Smooth muscle cell of the brain vasculature (primary cell): ENCODE data around the gene RHBDL1.

Experiments
- DNase-seq: peaks from one replicate; pipeline ENCODE4 v3.0.0-alpha.2; 2012; ENCODE audit warnings: low read depth, low spot score

RHBDL1 gene

DNA sequence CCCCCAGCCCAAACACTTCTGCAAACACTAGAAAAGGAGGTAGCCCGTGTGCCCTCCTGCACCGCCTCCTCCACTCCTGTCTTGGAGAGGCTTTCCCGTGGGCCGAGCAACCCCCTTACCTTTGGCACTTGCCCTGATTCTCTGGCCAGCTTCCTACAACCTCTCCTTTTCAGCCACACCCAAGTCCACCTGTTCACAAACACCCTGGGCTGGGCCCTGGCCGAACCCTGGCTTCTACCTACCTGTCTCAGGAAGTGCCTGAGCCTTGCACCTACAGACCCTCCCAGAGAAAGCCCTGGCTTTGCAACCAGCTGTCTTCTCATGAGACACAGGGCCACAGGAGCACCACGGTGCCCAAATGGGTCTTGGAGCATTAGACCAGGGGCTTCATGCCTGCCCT is 43.5 kb downstream of the RHBDL1 start:
- no peak for DNase-seq

DNA sequence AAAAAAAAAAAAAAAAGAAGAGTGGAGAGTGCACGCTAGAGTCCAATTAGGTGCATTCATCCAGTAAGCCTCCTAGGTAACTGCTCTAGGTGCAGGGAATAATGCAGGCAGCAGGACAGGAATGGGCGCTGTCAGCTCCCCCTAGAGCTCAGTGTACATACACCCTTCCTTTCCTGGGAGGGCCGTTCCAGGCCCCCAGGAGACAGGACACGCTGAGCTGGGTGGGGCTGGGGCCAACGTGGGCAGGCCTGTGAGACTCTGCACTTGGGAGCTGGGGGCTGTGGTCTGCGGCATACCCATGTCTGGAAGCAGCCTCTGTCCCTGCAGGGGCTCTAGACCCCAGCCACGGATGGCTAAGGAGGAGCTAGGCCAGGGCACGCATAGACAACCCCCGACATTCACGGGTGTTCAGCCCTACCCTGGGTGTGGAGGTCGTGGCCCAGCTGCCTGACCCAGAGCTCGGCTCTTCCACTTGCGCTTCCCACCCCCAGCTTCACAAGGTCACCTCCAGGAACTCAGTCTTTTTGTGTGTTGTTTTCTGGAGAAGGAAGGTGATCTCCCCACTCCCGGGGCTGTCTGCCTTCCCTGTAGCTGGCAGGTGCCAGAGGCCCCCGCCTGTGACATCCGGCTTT is 44.5 kb downstream of the RHBDL1 start:
- no peak for DNase-seq

DNA sequence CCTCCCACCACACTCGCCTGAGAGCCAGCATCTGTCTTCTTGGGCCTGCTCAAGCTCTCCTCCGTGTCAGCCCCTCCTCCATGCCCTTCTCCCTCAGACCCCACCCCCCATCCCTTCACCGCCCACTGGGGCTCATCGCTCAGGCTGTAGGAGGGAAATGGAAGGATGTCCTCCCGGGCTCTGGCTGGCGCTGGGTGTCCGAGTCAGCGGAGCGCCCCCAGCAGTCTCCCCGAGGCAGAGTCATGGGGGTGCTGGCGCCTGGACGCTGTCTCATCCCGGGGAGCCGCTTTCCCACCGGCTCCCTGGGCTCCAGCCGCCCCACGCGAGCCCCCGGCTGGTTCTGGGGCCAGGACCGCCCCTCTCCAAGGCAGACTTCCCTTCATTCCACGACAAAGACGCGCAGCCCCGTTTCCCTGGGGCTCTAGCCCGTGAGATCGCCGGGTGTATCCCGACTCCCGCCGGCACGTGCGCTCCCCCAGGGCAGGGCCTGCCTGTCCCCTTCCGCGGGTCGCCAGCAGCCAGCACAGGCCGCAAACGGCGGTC is 45.0 kb downstream of the RHBDL1 start:
- DNase-seq: no peak

DNA sequence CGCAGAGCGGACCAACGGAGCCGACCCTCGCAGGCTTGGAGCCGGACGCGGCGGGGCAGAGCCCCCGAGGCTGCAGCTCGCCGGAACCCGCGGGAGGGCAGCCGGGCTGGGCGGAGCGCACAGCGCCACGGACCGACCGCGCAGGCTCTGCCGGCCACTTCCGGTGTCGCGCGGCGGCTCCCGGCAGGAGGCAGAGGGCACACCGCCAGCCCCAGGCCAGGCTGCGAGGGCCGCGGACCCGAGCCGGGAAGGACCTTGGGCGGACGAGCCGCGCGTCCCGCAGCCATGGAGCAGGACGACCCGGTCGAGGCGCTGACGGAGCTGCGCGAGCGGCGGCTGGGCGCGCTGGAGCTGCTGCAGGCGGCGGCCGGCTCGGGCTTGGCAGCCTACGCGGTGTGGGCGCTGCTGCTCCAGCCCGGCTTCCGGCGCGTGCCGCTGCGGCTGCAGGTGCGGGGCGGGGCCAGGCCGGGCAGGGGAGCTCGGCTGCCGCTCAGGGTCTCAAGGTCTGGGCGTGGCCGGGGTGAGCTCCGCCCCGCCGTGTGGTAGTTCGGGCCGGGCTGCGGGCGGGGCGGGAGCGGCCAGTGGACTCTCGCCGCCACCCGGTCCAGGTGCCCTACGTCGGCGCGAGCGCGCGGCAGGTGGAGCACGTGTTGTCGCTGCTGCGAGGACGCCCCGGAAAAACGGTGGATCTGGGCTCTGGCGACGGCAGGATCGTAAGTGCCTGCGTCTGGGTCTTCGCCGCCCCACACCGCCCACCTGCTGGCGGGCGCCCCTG is 45.7 kb downstream of the RHBDL1 start, which contains the start of gene ANTKMT:
Gene ANTKMT (plus strand): TSS at position 157 of the 775 bp plus-strand sequence. CDS start 129 bp downstream, at position 286.
- no peak for DNase-seq

DNA sequence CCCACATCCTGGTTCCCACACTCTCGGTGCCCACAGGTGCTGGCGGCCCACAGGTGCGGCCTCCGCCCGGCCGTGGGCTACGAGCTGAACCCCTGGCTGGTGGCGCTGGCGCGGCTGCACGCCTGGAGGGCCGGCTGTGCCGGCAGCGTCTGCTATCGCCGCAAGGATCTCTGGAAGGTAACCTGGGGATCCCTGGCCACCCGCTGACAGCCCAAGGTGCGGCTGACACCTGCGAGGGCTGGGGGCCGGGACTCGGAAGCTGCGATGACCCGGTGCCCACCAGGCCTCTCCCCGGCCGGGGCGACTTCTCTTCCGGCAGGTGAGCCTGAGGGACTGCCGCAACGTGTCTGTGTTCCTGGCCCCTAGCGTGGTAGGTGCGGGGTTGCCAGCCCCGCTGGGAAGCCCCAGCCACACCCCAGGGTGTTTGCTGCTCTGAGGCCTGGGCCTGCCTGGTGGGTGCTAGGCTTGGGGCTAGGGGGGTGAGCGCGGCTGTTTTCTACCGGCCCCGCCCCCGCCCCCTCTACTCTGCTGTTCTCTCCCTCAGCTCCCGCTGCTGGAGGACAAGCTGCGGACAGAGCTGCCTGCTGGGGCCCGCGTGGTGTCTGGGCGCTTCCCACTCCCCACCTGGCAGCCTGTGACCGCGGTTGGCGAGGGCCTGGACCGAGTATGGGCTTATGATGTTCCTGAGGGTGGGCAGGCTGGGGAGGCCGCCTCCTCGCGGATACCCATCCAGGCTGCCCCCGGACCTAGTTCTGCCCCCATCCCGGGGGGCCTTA is 46.5 kb downstream of the RHBDL1 start:
- no peak for DNase-seq

DNA sequence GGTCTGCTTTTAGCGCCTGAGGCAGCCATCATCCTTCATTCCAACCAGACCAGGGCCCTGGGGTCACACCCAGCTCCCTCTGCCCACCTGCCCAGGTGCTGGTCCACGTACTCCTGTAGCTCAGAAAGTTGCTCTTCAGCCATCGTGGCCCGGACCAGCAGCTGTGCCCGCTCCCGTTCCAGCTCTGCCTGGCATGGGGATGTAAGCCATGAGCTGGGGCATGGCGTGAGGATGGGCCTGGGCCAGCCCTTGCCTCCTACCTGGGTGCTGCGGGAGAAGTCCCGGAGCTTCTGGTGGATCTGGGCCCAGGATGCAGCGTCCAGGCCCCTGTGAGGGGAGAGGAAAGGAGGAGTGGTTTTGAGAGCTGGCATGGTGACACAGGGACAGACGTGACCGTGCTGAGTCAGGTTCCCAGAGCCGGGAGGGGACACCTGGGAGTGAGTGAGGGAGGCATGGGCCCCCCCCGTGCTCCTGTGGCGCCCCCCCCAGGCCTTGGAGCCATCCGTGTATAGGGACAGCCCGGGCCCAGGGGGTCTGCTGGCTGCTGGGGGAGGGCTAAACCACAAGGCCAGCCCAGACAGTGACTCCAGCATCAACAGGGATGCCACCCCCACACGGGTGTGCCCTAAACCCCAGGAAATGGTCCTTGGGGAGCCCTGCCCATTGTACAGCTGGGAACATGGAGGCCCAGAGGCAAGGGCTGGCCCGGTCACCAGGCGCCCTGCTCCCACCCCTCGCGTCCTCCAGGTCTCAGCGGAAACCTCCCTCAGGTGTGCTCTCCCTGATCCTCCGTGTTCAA is 47.6 kb downstream of the RHBDL1 start:
- DNase-seq: no peak

DNA sequence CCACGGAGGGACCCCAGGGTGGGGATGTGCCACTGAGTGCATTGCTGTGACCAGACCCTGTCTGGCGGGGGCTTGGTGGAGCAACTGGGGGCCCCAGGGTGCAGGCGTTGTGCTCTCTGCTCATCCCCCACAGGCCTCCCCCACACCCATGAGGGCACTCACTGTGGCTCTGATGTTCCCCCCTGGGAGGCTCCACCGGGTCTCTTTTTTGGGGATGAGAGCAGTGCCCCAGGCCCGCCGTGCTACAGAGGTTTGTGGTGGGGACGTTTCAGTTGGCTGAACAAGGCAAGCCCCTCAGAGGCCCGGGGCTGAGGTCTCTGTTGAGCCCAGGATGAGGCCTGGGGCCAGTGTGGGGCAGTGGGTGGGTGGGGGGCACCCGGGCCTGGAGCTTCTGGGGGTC is 48.2 kb downstream of the RHBDL1 start:
- DNase-seq: no peak

DNA sequence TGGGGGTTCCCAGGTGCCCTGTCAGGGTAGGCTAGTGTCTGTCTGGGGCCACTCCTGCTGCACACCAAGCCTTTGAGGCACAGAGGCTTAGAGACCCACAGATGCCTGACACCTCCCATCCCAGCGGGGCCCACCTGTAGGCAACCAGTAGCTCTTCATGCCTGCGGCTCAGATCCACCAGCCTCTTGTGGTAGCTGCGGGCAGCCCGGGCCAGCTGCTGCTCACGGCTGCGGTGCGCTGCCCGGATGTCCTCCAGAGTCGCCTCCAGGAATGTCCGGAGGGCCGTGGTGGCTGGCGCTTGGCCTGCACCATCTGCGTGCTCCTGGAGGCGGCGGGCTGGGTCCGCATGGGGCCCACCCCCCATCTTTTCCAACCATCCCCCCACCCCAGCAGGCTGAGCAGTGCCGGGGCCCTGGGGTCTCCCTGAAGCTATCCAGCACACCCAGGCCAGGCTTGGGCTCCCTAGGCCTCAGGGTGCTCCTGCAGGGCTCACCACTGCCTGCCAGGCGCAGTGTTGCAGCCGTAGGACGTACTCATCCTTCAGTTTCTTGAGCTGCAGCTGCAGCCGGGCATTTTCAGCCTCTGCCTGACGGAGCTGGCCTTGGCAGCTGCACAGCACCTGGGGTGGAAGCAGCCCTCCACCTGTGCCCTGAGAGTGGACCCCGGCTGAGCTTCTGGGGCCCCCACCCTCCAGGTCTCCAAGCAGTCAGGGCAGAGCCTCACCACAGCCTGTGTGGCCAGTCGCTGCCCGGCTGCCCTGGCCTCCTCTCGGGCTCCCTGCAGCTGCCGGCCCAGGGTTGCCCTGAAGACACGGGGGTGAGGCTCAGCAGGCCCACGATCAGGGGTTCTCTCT is 48.9 kb downstream of the RHBDL1 start:
- DNase-seq: no peak

DNA sequence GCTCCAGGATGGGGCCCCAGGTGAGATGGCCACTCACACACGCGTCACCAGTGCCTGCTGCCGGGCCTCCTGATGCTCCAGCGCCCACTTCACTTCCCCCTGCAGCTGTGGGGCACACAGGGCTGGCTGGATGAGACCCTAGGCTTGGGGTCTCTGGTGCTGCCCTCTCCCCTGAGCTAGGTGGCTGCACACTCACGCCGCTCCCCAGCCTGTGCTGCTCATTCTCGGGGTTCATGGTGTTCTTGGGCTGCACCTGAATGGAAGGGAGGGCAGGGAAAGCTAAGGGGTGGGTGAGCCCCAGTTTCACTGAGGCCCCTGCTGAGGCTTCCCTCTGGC is 49.5 kb downstream of the RHBDL1 start:
- no peak for DNase-seq

DNA sequence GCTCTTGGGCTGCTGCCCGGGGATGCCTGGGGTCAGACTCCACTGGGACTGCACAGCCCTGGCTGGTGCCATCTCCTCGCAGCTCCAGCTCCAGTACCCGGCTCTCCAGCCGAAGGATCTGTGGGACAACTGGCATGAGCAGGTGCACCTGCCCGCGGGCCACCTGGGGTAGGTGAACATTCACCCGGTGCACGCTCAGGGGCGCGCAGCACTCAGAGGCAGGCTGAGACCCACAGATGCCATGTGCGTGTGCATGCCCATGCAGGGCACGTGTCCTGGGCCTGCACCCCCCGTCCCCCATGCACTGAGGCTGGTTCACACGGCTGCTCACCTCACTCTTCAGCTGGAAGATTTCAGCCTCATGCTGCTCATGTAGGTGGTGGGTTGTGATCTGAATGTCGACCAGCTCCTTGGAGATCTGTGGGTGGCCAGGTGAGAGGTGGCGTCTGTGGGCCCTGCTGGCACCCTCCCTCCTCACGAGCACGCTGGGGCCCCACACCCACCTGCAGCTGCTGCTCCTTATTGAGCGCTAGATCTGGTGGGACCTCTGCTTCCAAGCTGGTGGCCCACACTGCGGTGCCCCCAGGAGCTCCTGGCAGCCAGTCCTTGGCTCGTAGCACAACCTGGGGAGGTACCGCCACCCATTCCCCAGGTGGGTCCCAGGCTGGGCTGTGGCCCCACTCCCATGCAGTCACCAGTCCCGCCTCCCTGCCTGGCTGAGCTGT is 50.2 kb downstream of the RHBDL1 start:
- DNase-seq: no peak

DNA sequence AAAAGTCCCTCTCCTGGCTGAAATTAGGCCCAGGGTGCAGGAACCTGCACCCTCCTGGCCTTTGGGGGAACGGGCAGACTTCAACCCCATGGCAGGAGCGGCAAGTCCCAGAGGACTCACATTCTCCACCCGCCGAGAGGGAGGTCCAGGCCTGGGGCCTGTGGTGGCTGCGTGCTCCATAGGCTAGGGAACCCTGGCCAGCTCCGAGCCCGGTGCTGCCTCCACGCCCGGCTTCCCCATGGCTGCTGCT is 50.6 kb downstream of the RHBDL1 start:
- no peak for DNase-seq

DNA sequence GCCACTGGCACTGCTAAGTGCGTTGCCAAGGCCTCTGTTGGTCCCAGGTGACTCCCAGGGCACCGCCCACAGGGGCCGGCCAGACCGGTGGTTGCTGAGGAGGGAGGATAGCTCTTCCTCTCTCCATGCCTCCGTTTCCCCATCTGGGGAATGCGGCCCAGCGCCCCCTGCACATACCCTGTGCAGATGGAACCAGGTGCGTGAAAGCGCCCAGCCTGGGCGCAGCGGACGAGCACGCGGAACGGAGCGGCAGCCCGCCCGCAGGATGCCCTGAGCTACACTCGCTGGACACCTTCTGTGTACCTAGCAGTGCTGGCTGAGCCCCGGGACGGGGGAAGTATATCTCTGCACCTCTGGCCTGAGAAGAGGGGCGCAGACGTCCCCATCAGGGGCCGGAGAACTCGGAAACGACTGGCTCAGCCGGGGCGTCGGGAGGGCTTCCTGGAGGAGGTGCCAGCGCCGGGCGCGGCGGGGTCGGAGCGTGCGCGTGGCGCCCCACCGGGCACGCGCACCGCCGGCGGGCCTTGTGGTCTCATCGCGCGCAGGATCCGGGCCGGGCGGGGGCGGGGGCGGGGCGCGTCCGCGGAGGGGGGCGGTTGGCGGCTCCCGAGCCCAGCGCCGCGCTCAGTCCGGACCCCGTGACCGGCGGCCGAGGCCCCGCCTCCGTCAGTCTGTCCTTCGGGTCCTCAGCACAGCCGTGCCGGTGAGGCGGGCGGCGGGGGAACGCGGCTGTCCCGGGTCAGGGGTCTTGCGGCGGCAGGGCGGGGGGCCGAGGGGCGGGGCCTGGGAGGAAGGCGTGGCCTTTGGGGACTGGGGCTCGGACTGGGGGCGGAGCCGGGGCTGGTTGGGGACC is 51.2 kb downstream of the RHBDL1 start, which contains the start of the genes CCDC78 and HAGHL:
Gene CCDC78 (minus strand): TSS at position 6 of the 853 bp plus-strand sequence. CDS start 76 bp downstream, outside the sequence.
Gene HAGHL (plus strand): TSS at position 669 of the 853 bp plus-strand sequence. CDS start 404 bp downstream, outside the sequence.
- DNase-seq: no peak

DNA sequence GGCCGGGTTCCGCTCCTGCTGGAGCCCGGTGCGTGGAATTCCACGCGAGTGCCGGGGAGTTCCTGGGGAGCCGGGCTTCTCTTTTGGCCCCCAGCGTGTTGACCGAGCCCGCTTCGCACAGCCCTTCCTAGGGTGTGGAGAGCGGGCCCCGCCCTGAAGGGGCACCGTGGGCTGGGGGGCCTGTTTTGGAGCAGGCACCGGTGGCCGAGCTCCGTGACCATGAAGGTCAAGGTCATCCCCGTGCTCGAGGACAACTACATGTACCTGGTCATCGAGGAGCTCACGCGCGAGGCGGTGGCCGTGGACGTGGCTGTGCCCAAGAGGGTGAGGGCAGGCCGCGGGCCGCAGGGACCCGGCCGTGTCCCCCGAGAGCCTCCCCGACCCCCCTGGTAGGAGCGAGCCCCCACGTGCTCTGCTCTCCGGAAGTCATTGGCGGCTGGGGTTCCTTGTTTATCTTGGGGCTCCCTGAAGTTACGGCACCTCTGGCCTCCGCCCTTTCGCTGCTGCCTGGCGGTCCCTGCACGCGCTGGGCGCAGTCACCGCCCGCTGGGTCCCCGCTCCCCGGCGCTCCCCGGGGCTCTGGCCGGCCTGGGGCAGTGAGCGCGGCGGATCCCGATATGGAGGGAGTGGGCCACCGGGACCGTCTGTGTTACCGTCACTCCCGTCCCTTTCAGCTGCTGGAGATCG is 52.0 kb downstream of the RHBDL1 start:
- DNase-seq: no peak
